ENCODE results near the gene TSPAN5.

The TSPAN5 gene

DNA sequence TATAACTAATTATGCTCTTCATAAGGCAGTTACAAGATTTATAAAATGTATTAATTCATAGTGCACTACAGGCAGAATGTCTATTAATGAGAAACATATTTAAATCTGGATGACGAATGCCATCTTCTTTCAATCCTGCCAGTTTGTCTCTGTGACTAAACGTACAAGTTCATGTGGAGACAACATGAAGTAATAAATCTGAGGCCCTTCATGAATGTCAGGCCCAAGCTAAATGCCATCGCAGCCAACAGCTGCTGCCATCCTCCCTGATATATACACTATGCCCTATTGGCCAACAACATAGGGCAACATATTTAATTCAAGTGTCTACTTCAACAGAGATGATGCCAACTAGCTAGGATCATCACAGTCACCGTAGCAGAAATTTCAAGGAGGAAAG is 43.7 kb downstream of the TSPAN5 start:
- DNase-seq = no peak

DNA sequence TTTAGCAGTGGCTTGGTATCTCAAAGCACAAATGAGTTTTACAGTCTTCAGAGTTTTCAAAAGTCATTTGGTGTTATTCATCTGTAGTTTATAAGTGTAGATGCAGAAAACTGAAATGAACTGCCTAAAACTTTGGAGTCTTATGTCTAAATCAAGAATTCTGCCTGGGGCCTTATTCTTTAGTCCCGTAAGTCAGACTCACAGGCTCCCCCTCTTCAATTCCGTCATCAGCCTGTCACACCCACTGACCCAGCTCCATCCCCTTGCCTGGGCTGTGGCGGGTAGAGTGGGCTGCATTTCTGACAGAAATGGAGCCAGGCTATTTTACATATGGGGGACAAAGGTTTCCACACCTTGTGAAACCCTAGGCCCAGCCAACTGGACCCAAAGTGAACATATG is 44.3 kb downstream of the TSPAN5 start:
- no peak for DNase-seq

GRCh38 chr4:98613453-98614075 is 44.8 kb downstream of the TSPAN5 start:
- no peak for DNase-seq

GRCh38 chr4:98612318-98613250 is 45.8 kb downstream of the TSPAN5 start:
- DNase-seq = no peak

- no peak for DNase-seq
Observed at GRCh38 chr4:98611677-98612317, 46.6 kb downstream of the TSPAN5 start.

DNA sequence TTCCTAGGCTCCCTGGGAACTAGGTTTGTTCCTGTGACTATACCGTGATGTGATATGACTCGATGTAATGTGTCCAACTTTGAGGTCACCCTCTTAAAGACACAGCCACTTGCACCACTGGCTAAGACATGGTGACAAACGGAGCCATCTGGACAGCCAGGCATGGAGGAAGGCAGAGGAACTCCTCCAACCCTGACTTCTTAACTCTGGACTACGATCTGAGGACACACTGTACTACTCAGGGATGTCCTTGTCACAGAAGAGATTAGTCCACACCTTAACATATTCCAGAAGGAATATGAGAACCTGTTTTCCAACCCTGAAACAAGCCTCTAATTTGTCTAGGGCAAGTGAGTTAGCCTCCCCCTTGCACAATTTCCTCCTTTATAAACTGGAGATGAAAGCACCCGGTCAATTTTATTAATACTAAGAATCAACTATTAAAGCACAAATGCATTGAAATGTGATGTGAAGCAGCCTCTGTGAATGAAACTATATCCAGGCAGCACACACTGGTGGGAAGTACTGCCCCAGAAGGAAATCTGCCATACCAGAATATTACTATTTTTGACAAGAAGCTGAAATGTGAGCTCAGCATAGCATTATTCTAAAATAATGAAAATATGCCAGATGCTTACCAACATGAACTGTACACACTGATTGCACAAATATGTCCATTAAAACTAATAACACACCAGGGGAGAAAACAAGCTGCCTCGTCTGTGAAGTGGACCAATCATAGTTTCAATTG is 47.3 kb downstream of the TSPAN5 start:
- no peak for DNase-seq

GRCh38 chr4:98610431-98610830 is 48.0 kb downstream of the TSPAN5 start:
- DNase-seq = no peak

DNA sequence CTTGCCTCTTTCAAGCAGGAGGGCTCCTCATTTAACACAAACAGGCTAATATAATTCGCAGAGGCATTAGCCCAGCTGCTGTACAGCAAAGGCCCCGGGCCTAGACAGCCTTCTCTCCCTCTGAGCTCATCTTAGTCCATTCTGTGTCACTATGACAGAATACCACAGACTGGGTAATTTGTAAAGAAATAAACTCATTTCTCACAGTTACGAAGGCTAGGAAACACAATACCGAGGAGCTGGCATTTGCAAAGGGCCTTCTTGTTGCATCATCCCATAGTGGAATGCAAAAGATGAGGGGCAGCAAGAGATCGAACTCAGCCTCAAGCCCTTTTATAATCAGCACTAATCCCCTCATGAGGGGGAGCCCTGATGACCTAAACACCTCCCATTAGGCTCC is 48.5 kb downstream of the TSPAN5 start:
- no peak for DNase-seq

DNA sequence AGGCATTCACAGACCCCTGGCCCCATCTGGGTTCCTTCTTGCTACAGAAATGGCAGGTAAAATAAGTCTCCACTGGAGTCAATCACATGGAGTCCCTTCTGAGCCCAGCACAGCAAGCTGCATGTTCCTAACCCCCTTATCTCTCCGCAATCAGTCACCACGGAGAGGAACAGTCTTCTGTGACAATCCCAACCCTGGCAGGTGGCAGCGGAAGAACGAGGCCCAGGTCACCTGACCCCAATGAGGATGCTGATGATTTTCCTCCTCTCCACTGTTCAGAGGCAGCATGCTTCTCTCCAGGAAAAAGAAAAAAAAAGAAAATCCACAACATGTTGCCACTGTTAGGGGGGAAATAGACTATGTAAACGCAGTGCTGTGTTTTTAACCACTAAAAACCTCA is 50.1 kb downstream of the TSPAN5 start:
- no peak for DNase-seq

DNA sequence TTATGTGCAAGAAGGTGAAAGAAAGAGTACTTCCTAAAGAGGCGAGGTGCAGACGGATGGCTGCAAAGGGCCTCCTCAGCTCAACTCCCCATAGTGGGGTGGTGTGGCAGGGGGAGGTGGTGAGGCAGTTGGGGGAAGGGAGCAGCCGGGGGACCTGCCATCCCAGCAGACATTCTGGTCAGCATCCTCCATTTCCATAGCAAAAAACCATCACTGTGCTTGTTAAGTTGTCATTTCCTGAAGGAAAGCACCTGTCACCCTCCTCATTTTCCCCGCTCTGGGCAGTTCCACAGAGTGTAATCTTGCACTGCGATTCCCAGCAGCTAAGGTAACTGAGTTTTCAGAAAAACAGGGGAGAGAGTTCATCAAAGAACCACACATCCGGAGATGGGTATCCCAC is 51.5 kb downstream of the TSPAN5 start:
- DNase-seq = no peak

- DNase-seq = no peak
Observed at GRCh38 chr4:98605216-98605615, 53.2 kb downstream of the TSPAN5 start.

DNA sequence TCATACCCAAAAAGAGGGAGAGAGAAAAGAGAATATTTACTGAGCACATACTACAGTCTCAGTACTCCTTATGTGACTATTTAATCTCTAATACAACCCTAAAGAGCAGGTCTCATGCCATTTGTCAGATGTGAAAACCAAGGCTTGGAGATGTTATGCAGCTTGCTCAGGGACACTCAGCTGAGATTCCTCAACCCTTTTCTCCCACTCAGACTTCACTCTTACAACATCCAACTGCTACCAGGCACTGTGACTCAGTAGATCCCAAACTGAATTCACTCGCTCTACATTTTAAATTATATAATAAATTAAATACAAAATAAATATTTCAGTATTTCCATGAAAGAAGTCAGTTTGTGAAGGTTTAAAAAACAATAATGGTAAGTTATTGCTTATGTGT is 53.7 kb downstream of the TSPAN5 start:
- DNase-seq = no peak

DNA sequence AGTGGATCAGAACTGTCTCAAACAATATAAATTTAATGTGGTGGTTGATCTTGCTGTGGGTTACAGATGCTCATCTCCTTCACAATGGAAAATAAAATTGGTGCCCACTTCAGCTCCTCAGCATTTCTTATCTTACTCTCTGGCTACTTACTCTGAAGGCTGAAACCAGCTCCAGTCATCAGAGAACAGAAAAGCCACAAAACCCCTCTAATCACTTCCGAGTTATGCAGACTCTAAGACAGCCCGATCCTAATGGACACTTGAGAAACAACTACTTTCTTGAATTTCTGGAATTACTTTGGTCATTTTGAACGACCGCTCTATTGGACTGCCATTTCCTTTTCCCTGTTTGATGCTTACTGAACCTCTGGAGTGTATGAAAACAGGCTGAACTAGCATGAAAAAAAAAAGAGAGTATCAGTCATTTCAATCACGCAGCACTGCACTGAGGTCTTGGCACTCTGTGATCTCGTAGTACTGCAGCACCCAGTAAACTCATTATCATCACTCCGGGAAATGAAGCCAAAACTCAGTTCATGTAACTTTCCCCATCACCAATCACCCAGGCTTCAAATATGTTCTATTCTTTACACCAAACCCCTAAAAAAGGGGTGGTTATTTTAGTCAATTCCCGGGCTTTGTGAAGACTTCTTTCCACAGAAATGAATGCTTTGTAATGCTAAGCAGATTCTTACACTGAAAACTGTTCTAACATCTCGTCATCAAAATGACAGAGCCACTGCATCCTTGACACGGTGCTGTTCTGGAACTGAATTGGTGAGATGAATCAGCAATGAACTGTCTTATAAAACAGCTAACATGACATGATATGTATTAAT is 54.5 kb downstream of the TSPAN5 start:
- DNase-seq = no peak

DNA sequence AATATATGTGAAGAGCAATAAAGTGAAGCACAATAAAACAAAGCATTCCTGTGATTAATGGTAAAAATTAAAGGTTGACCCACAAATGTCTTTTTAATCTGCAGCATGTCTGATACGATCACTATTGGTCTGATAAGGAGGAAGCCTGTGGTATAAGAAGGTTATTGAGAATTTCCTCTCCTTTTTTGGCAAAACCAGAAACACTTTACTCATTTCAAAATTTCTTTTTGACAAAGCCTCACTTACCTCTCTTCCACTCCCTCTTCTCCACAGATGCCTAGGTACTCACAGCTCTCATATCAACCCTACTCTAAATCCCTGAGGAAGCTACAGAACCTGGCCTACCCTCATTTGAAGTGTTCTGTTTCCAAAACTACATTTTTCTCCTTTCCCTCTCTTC is 56.1 kb downstream of the TSPAN5 start:
- no peak for DNase-seq

DNA sequence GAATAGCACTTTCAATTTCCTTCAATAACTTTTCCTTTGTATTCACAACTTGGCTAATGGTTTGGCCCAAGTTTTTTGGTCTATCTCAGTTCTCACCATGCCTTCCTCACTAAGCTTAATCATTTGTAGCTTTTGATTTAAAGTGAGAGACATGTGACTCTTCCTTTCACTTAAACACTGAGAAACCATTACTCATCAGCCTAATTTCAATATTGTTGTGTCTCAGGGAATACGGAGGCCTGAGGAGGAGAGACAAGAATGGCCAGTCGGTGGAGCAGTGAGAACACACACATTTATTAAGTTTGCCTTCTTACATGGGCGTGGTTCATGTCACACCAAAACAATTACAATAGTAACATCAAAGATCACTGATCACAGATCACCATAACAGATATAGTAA is 56.7 kb downstream of the TSPAN5 start:
- DNase-seq = no peak

GRCh38 chr4:98599617-98600205 is 58.7 kb downstream of the TSPAN5 start:
- no peak for DNase-seq

DNA sequence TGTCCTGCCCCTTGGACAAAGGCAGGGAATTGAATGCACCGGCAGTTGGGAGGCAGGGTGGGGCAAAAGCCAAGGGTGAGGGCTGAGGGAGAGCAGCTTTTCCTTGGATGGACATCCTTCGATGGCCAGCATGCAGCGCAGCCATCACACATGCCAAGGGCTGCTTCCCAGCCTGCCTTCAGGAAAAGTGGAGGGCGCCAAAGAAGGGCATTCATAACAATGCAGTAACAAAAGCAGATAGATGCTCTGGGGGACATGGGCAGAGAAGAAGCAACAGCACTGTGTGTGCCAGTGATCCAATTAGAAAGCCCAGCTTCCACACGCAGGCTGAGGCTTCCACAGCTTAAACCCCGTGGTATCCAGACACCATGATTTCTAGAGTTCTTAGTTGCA is 71.5 kb downstream of the TSPAN5 start:
- DNase-seq = no peak

GRCh38 chr4:98586291-98586961 is 72.0 kb downstream of the TSPAN5 start:
- no peak for DNase-seq

DNA sequence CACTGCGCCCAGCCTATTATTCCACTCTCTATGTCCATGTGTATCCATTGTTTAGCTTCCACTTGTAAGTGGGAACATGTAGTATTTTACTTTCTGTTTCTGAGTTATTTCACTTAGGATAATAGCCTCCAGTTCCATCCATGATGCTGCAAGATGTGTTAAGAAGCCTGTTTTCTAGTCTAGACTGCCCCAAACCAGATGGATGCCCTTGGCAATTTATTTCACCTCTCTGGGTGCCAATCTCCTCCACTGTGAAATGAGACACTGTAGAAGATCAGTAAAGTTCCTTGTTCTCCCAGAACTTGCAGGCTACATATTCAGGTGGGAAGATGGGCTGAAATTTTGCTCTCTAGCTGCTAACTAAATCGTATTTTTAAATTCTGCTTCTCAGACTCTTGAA is 72.8 kb downstream of the TSPAN5 start:
- no peak for DNase-seq

- DNase-seq = no peak
Observed at GRCh38 chr4:98584265-98584664, 74.1 kb downstream of the TSPAN5 start.

DNA sequence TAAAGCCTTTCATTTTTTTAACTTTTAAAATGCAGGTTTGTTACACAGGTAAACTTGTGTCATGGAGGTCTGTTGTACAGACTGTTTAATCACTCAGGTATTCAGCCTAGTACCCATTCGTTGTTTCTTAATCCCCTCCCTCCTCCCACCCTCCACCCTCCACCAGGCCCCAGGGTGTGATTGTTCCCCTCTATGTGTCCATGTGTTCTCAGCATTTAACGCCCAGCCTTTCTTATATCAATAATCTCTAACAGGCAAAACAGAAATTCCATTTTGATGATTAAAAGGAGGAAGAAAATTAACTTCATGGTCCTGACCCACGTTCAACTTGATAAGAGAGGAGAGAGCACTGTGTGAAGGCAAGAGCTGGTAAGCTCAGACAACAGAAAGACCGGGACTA is 75.1 kb downstream of the TSPAN5 start:
- DNase-seq = no peak

Measured in NCI-H1436 (cell line).